Urinary bladder (tissue), 4 donors: ENCODE data around the gene NOD1. TPM values are rescaled to one million over a fixed set of nuclear protein-coding genes. Genes with fewer than 3 reads are reported as not detected.
"Not testable (repeated sequence)": the region's sequence is repeated elsewhere in the genome, so short reads cannot be mapped to it uniquely, and the experiment has no call there.

Experiments
- DNase-seq: peaks from one replicate; pipeline ENCODE4 v3.0.0-alpha.2; 2015; ENCODE audit errors: extremely low spot score
- H3K27ac ChIP-seq: one replicate; pipeline ENCODE4 v1.5.1; 2013; ENCODE audit warnings: low read depth, mild to moderate bottlenecking, moderate library complexity
- H3K36me3 ChIP-seq: one replicate; pipeline ENCODE4 v1.6.1; 2013; ENCODE audit warnings: mild to moderate bottlenecking, moderate library complexity; ENCODE audit not compliant: insufficient read depth
- H3K4me1 ChIP-seq: one replicate; pipeline ENCODE4 v1.6.1; 2013; ENCODE audit warnings: mild to moderate bottlenecking, moderate library complexity; ENCODE audit not compliant: insufficient read depth
- H3K4me3 ChIP-seq: one replicate; pipeline ENCODE4 v1.5.1; 2013; ENCODE audit warnings: low read depth, low read length
- WGBS: extraction: QIAGEN DNeasy Blood & Tissue Kit; methylation state at CpG from one replicate; pipeline ENCODE4 v1.1.7; 2013; 5-methylcytosine and 5-hydroxymethylcytosine counted together
- polyA plus RNA-seq: library from polyadenylated mRNA; stranded (reverse); fragments of 200-250 nt; gene quantifications from one replicate; pipeline ENCODE4 v1.2.3, GENCODE V29; 2013
- total RNA-seq: library from RNA; depleted of rRNA; stranded (reverse); fragments of >200 nt; gene quantifications from one replicate; pipeline ENCODE4 v1.2.3, GENCODE V29; 2014
- donor health status: healthy with polysubstance abuse.
- donor health status: healthy.

Gene NOD1
- total and polyA plus RNA-seq, 2 donors: 9.8 to 14.9 TPM

- 81% methylated on average over 3 of the region's 3 CpGs for WGBS
- Histone ChIP-seq H3K27ac (no peak overlapping the region), H3K4me1 (no peaks in the 10 kb centered on the region), H3K4me3 (no peak overlapping the region), H3K36me3 (no peaks in the 10 kb centered on the region)
- DNase-seq: no peak
These were observed 88.8 kb downstream of the NOD1 start for GRCh38 chr7:30389791-30390190.

- DNase-seq: no peak
- H3K4me1 ChIP-seq: no peaks in the 10 kb centered on the region
- no peak overlapping the region for H3K27ac ChIP-seq
- 36% methylated on average over 1 of the region's 1 CpG for WGBS
- no peak overlapping the region for H3K4me3 ChIP-seq
- H3K36me3 ChIP-seq: no peaks in the 10 kb centered on the region
These were observed 96.0 kb downstream of the NOD1 start for GRCh38 chr7:30382607-30383006.

- H3K4me1 ChIP-seq, H3K27ac ChIP-seq, H3K36me3 ChIP-seq, H3K4me3 ChIP-seq, DNase-seq: not testable (repeated sequence)
- 94% methylated on average over 4 of the region's 4 CpGs for WGBS
These were observed 97.8 kb downstream of the NOD1 start for GRCh38 chr7:30380824-30381223.

GRCh38 chr7:30380294-30380693 is 98.3 kb downstream of the NOD1 start:
- Histone ChIP-seq H3K36me3 (no peaks in the 10 kb centered on the region), H3K27ac (no peak overlapping the region), H3K4me1 (no peaks in the 10 kb centered on the region), H3K4me3 (no peak overlapping the region)
- DNase-seq: no peak
- WGBS: 95% methylated on average over 2 of the region's 2 CpGs

- no peak for DNase-seq
- 77% methylated on average over 4 of the region's 4 CpGs for WGBS
- no peak overlapping the region for H3K27ac ChIP-seq
These were observed 98.8 kb downstream of the NOD1 start for GRCh38 chr7:30379741-30380140.

GRCh38 chr7:30379131-30379530 is 99.5 kb downstream of the NOD1 start:
- Histone ChIP-seq H3K4me1 (no peaks in the 10 kb centered on the region), H3K36me3 (no peaks in the 10 kb centered on the region), H3K4me3 (no peak overlapping the region), H3K27ac (no peak overlapping the region)
- no peak for DNase-seq
- 45% methylated on average over 4 of the region's 4 CpGs for WGBS

More at GRCh38 chr7:30379741-30380140, 98.8 kb downstream of the NOD1 start:
- Histone ChIP-seq H3K4me1 (no peaks in the 10 kb centered on the region), H3K36me3 (no peaks in the 10 kb centered on the region), H3K4me3 (no peak overlapping the region)

DNA sequence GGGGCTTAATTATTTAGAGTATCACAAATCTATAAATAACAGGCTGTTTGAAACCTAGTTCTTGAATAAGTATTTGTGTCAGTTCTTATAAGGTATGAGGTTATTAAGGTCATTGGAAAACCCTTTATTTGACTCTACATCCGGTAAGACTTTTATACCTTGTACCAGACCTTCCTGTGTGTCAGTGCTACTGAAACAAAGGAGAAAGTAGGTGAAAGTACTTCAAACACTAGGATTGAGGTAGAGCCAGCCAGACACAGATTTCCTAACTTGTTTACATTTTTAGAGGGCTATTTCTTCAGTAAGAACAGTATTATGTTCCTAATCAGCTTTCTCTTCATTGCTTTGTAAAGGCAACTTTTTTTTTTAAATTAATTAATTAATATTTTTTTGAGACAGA is 100.3 kb downstream of the NOD1 start:
- Histone ChIP-seq H3K4me3 (no peak overlapping the region), H3K27ac (no peak overlapping the region), H3K4me1 (no peaks in the 10 kb centered on the region), H3K36me3 (no peaks in the 10 kb centered on the region)
- DNase-seq: no peak
- WGBS: 71% methylated on average over 1 of the region's 1 CpG

Other genes with a start within 250 kb of the NOD1 start
- 40.0 TPM for gene ZNRF2, start 194.2 kb downstream of the NOD1 start, total RNA-seq
- 5.6 TPM for gene ZNRF2, start 194.2 kb downstream of the NOD1 start, polyA plus RNA-seq
- 33.6 TPM for gene GGCT, start 26.0 kb upstream of the NOD1 start, total RNA-seq
- gene GGCT, start 26.0 kb upstream of the NOD1 start, polyA plus RNA-seq: 36.1 TPM
- 76.7 TPM for gene GARS1, start 116.1 kb upstream of the NOD1 start, total RNA-seq
- 51.5 TPM for gene GARS1, start 116.1 kb upstream of the NOD1 start, polyA plus RNA-seq
- 0.16 TPM for gene CRHR2, start 203.7 kb upstream of the NOD1 start, total RNA-seq
- 0.03 TPM for gene CRHR2, start 203.7 kb upstream of the NOD1 start, polyA plus RNA-seq